GDM1 (cell line): ENCODE data around the gene ANKS1B.

Experiments used
- DNase-seq: peaks from one replicate; lab custom pipeline; 2025; lab: John Stamatoyannopoulos, UW

ANKS1B gene

GRCh38 chr12:99131751-99132199 lies 853.0 kb downstream of the ANKS1B start:
- no peak for DNase-seq

DNA sequence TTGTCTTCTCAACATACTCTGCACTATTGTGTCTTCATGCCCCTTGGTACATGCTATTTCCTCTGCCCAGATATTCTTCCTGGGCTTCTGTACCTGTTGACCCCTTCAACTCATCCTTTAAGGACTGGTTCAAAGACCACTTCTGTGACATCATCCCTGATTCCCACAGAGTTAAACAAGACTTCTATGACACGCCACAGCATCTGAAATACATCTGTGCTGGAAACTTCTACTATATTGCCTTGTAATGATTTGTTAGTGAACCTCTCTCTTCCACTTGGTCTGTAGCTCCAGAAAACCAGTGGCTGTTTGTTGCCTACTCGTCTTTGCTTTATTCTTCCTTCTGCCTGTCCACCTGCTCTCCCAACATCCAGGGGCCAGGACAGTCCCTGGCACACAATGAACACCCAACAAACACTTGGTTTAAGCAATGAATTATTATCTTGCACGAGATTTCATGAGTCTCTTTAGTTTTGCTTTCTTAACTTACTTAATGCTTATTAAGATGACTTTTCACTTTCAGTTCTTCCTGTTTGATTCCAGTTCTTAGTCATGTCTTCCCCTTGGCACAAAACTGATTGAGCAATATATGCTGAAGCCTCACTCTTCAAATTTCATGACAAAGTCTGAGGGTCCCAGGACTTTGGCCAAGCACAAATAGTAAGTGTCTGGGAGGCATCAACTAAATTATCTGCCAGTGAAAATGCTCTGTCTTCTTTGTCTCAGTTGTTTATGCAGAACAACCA lies 853.8 kb downstream of the ANKS1B start:
- no peak for DNase-seq

DNA sequence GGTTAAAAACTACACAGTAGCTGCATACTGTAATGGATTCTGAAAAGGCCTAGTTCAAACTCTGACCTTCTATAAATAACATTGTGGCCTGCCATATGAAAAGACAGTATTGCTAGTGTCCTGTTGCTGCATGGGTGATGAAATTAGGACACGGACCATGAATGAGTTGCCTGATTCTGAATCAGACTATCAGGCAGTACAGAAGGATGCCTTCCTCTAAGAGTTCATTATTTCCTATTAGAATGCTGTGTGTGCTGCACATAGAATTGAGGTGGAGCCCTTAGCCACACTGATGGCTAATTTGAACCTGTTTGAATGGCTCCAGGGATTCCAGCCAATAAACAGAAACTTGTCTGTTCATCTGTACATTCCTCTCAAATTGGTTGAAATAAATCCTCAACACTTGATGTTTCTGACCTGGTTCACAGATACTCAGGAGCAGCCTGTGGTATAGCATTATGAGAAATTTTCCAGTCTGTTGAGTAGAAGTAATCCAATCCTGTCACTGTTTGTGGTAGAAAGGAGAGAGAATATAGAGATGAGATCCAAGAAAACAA lies 856.4 kb downstream of the ANKS1B start:
- DNase-seq = no peak

- no peak for DNase-seq
These were observed 861.8 kb downstream of the ANKS1B start for GRCh38 chr12:99122959-99123358.

DNA sequence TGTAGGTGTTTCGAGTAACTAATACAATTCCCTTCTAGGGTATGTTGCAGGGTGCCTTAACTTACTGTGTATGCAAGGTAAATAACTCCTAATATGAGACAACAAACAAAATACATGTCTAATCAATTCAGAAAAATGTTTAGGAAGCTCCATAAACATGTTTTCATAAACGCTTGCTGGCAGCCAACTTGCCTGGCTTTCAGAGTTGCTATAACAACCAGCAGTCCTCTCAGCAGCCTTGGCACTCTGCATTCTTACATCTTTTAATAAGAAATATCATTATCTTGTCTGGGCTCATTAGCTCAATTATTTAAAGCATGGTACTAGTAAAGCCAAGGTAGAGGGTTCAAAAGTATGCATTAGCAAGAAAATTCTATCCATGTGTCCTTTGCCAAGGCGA lies 862.2 kb downstream of the ANKS1B start:
- DNase-seq = no peak

DNA sequence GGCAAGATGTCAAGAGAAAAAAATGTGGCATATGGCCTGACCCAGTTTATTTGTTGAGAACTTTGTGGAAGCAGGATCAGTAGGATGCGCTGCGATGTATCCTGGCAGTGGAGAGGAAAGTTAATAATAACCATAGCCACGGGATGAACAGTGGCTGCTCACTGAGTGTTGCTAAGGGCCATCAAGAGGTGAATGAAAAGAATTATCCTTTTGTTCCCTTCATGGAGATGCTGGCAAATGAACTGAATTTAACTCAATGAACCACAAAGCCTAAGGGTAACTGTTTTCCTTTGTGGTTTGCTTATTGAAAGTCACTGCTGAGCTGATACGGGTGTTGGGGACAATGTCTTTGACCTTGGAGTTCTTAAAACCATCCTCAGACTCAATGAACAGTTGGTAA lies 863.2 kb downstream of the ANKS1B start:
- no peak for DNase-seq

DNA sequence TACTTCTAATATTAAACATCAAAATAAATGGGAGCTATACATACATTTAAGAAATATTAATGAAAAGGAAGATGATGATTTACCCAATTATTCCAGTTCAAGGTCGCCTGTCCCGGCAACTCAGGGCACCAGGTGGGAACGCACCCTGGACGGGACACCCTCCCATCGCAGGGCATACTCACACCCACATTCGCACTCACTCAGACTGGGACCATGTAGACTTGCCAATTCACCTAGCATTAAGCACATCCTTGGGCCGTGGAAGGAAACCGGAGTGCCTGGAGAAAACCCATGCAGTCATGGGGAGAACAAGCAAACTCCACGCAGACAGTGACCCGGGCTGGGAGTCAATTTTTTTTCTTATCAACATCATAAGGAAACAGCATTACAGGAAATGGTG lies 864.8 kb downstream of the ANKS1B start:
- DNase-seq = no peak

DNA sequence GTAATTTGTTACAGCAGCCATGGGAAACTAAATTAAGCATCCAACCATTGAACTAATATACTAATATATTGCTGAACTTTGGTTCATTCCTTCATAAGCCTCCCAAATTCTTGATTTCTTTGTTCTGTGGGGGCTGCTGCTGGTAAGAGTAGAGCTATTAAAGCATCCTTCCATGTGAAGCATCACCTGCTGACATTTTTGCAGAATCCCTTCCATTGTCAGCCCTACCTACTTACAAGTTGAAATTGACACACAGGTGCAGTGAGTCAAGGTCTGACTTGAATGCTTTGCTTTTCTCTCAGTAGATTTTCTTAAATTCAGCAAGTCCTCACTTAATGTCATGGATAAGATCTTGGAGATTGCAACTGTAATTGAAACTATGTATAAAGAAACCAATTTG lies 865.3 kb downstream of the ANKS1B start:
- DNase-seq = no peak

- DNase-seq = no peak
These were observed 873.1 kb downstream of the ANKS1B start for GRCh38 chr12:99111600-99111999.

- no peak for DNase-seq
These were observed 873.9 kb downstream of the ANKS1B start for GRCh38 chr12:99110868-99111267.

- no peak for DNase-seq
These were observed 874.5 kb downstream of the ANKS1B start for GRCh38 chr12:99110212-99110611.

GRCh38 chr12:99108924-99109323 lies 875.8 kb downstream of the ANKS1B start:
- DNase-seq = no peak

DNA sequence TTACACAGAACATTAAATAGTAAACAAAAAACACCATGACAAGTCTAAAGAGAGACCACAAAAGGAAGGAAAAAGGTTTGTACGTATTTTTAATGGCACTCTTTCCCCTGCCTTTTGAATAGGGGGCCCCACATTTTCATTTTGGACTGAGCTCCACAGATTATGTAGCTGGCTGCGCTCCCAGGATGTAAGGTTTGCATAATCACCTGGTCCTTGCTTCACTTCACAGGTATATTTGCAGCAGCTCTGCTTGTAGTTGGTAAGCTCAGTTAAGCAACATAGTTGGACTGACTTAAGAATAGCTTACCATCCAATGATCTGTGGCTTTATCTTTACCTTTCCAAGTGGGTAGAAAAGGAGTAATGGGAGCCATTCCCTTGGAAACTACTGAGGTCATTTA lies 885.0 kb downstream of the ANKS1B start:
- DNase-seq = no peak

DNA sequence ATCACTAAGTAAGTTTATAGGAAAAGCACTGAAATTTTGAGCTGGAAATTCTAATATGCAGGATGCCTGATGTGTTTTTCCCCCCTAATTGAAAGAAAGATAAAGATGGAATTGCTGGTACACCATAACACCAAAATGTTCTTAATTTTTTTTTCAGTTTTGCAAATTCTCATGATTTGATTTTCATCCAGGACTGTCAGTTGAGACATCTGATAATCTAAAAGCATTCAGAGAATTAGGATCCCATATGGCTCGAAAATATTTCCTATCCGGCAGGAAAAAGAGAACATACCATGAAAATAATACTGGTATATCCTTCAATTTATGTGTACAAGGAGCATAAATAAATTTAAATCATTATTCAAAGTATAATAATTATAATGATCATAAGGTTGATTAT lies 887.6 kb downstream of the ANKS1B start:
- no peak for DNase-seq

DNA sequence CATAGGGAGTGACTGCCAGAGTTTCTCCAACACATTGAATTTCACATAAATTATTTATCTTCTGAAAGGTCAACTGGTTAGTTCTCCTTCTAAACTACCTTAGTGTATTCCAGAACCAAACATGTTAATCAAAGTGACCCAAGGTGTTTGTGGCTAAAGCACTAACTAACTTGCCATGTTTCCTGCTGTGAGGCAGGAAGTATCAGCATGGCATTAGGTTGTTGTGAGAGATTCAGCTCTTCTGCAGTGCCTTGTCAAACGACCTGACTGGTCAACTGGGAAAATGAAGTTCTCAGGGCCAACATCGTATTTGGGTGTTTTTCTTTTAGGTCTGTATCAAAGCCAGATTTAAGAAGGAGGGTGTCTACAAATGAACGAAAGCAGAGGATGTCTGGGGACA lies 891.6 kb downstream of the ANKS1B start:
- DNase-seq = no peak

- DNase-seq = no peak
These were observed 892.5 kb downstream of the ANKS1B start for GRCh38 chr12:99092100-99092851.

GRCh38 chr12:99087278-99087677 lies 897.5 kb downstream of the ANKS1B start:
- no peak for DNase-seq

GRCh38 chr12:99079811-99080210 lies 904.9 kb downstream of the ANKS1B start:
- no peak for DNase-seq

DNA sequence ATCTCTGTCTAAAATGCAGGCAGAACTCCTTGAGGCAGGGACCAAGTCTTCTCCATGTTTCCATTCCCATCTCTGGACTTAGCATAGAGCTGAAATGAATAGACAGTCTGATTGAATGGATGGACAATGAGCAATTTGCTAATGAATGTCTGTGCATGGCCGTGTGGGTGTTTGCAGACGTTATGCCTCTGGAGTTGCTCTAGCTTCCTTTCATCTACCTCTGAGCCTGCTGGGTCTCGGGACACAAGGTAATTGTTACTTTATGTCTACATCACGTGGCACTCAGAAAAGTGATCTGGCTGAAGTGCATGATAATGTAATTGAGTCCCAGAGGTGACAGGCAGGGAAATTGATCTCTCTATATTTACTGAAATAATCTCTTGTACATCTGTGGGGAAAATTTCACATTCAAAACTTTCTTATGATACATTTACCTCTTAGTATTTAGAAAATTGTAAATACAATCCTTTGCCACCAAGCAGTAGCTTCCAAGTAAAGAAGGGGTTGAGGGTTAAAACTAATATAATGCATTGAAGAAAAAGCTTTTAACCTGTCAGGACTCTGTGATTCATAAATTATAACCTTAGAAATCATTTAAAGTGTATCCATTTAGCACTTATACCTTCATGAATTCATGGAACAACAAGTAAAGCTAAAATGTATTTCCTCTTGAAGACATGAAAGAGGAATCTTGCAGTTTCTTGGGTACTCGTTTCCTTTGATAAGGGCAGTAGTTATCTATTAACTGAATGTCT lies 915.6 kb downstream of the ANKS1B start:
- no peak for DNase-seq

- DNase-seq = no peak
These were observed 917.5 kb downstream of the ANKS1B start for GRCh38 chr12:99067171-99067785.

DNA sequence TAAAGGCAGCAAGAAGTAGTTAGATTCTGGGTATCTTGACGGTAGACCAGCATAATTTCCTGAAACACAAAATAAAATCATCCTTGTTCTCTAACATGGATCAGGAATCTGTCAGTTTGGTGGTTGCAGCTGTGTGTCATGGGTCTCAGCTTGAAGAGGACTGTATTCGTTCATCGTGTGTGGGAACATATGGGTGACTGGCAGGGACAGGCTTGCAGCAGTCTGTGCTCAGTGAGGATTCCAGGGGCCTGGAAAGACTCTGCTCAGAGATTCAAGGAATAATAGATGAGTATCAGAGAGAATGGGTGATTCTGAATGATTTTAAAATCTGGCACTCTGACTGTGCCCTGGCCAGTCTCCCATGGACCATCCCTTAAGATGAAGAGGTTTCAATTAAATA lies 918.0 kb downstream of the ANKS1B start:
- no peak for DNase-seq

DNA sequence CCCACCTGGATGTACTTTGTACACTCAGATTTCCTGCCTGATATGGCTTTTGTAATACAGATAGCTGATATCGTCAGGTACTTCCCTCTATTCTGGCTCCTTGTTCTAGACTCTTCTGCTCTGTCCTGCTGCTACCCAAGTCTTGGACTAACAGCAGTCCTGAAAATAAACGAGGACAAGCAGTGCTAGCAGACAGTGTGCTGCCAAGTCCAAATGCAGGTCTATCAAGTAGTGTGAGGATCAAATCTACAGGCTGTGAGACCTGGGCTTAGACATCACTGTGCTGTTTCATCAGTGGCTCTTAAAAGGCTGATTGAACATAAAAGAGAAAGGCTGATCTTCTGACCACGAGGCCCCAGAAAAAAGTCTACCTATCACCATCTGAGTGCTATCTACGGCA lies 921.6 kb downstream of the ANKS1B start:
- no peak for DNase-seq
